Peyer's patch (tissue), 4 donors: ENCODE measurements around the gene CADPS2. TPM values are rescaled to one million over a fixed set of nuclear protein-coding genes. Genes with fewer than 3 reads are reported as not detected.

Experiments
- DNase-seq, 3 donors: peaks; one replicate each; pipeline ENCODE4 v3.0.0-alpha.2; 2017 to 2019
- H3K27ac ChIP-seq, 4 donors: fragments of 200-600 bp; sonication (generic); one replicate each; pipeline ENCODE4 v1.5.1; 2016 to 2019
- H3K27me3 ChIP-seq, 2 donors: fragments of 200-600 bp; sonication (generic); one replicate each; pipeline ENCODE4 v1.5.1; 2019
- H3K36me3 ChIP-seq, 3 donors: fragments of 200-600 bp; sonication (generic); one replicate each; pipeline ENCODE4 v1.5.1; 2016 to 2019
- H3K4me1 ChIP-seq, 4 donors: fragments of 200-600 bp; sonication (generic); one replicate each; pipeline ENCODE4 v1.5.1; 2016 to 2019
- H3K4me3 ChIP-seq, 4 donors: fragments of 200-600 bp; sonication (generic); 1 replicate in 3 of 4; 2 replicates in 1 of 4; pipeline ENCODE4 v1.5.1; 2016 to 2019; ENCODE audit warnings: mild to moderate bottlenecking in 1 of 4
- H3K9me3 ChIP-seq, 4 donors: fragments of 200-600 bp; sonication (generic); one replicate each; pipeline ENCODE4 v1.5.1; 2016 to 2019; ENCODE audit warnings: mild to moderate bottlenecking in 1 of 4
- CTCF ChIP-seq, 6 experiments: fragments of 450-650 bp in 4 of 6; fragments of 200-600 bp in 2 of 6; sonication (generic) in 1 of 6; IDR thresholded peaks; one replicate each; pipeline ENCODE4 v1.5.1; 2017 to 2019; ENCODE audit warnings: antibody characterized with exemption in 6 of 6, mild to moderate bottlenecking in 3 of 6, moderate library complexity in 1 of 6
- POLR2A ChIP-seq, 2 donors: fragments of 450-650 bp; IDR thresholded peaks; one replicate each; pipeline ENCODE4 v1.5.1; 2017; ENCODE audit warnings: antibody characterized with exemption in 2 of 2, mild to moderate bottlenecking in 2 of 2, moderate library complexity in 2 of 2
- total RNA-seq, 4 donors: library from RNA; depleted of rRNA; stranded (reverse); fragments of >200 nt; gene quantifications; one replicate each; pipeline ENCODE4 v1.1.0, GENCODE V29; 2016

The CADPS2 gene
- total RNA-seq, 4 donors from 2014 or later = 11.4 to 21.5 (median 16.5) TPM

GRCh38 chr7:122902751-122903495 lies 16.7 kb upstream of the CADPS2 start:
- Histone ChIP-seq H3K27ac (no peak overlapping the region), H3K36me3 (no peaks in the 10 kb centered on the region)
- no peak for DNase-seq

GRCh38 chr7:122901250-122901649 lies 15.0 kb upstream of the CADPS2 start:
- no peaks in the 10 kb centered on the region for H3K4me1 ChIP-seq
- H3K27ac ChIP-seq = no peak overlapping the region
- H3K4me3 ChIP-seq = no peak overlapping the region
- DNase-seq = no peak
- no peaks in the 10 kb centered on the region for H3K36me3 ChIP-seq
- no peaks in the 10 kb centered on the region for H3K9me3 ChIP-seq
- no peaks in the 10 kb centered on the region for H3K27me3 ChIP-seq
- TF ChIP-seq POLR2A (IDR thresholded peaks at IDR 0.05) (no peak), CTCF (IDR thresholded peaks at IDR 0.05) (no peak)

More at GRCh38 chr7:122902751-122903495, 16.7 kb upstream of the CADPS2 start:
- Histone ChIP-seq H3K9me3 (no peaks in the 10 kb centered on the region), H3K4me1 (no peaks in the 10 kb centered on the region), H3K4me3 (no peak overlapping the region), H3K27me3 (no peaks in the 10 kb centered on the region)
- TF ChIP-seq POLR2A (IDR thresholded peaks at IDR 0.05) (no peak), CTCF (IDR thresholded peaks at IDR 0.05) (no peak)

DNA sequence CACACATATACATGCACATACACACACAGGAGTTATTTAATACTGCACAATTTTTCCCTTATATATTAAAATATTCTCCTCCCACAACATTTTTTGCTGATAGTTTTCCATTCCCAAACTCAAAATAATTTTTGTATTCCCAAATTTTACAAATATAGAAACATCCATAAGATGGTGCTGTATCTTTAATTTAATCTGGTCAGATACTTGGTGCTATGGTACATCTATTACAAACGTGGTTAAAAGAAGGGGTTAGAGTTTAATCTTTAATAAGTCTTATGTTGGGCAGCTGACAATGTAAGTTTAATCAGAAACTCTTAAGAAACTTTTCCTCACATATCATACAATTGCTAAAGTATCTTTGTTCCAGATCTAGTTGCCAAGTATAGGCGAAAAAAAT lies 10.2 kb upstream of the CADPS2 start:
- TF ChIP-seq CTCF (IDR thresholded peaks at IDR 0.05) = no peak
- no peaks in the 10 kb centered on the region for H3K9me3 ChIP-seq
- H3K27ac ChIP-seq = no peak overlapping the region

DNA sequence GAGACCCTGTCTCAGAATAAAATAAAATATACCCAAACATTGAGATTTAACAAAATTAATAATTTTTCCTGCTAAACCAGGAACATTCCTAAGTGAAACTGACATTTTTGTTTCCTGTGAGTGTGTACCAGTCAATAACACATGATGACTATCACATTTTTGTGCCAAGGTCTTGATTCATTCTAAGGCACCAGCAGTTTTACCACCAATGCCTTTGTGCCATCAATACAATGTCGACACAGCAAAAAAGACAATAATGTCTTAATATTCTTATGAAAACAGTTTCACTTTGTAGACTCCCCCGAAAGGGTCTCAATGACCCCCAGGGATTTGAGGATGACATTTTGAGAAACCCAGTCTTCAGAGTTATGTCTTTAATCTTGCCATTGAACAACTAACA lies 7.2 kb upstream of the CADPS2 start:
- TF ChIP-seq CTCF (IDR thresholded peaks at IDR 0.05) = no peak
- no peak for TF ChIP-seq POLR2A (IDR thresholded peaks at IDR 0.05)
- Histone ChIP-seq H3K4me3 (no peak overlapping the region), H3K27me3 (no peaks in the 10 kb centered on the region), H3K4me1 (no peaks in the 10 kb centered on the region), H3K9me3 (no peaks in the 10 kb centered on the region), H3K36me3 (no peaks in the 10 kb centered on the region), H3K27ac (no peak overlapping the region)
- no peak for DNase-seq

More for the DNA sequence above, 10.2 kb upstream of the CADPS2 start:
- H3K4me1 ChIP-seq = no peaks in the 10 kb centered on the region
- H3K36me3 ChIP-seq = no peaks in the 10 kb centered on the region
- no peak overlapping the region for H3K4me3 ChIP-seq
- no peaks in the 10 kb centered on the region for H3K27me3 ChIP-seq
- DNase-seq = no peak

GRCh38 chr7:122889116-122889515 lies 2.9 kb upstream of the CADPS2 start:
- no peak overlapping the region for H3K4me3 ChIP-seq
- H3K4me1 ChIP-seq = peaks cover 0 to 5% (median 0%) of the 10 kb centered on the region in 4 donors
- H3K9me3 ChIP-seq = no peaks in the 10 kb centered on the region
- no peak overlapping the region for H3K27ac ChIP-seq
- TF ChIP-seq CTCF (IDR thresholded peaks at IDR 0.05) (no peak), POLR2A (IDR thresholded peaks at IDR 0.05) (no peak)
- no peaks in the 10 kb centered on the region for H3K27me3 ChIP-seq
- no peaks in the 10 kb centered on the region for H3K36me3 ChIP-seq
- DNase-seq = no peak
